RWPE1 (cell line): ENCODE data around the gene LIN9.

Experiments used
- CTCF ChIA-PET: fragments of 350-600 bp; sonication (Branson Sonifier 250); formaldehyde crosslinking; extraction: SDS; loops from one replicate; lab custom pipeline; 2021; lab: Yijun Ruan, JAX
- POLR2A ChIA-PET: fragments of 400-600 bp; formaldehyde crosslinking; extraction: SDS; loops from one replicate; lab custom pipeline; 2020; ENCODE audit warnings: antibody characterized with exemption; ENCODE audit not compliant: low non-redundant PET; lab: Yijun Ruan, JAX
- DNase-seq: peaks from one replicate; pipeline ENCODE4 v3.0.0; 2012; ENCODE audit warnings: low spot score
- H3K27ac ChIP-seq: fragments of 450-650 bp; 2 replicates; pipeline ENCODE4 v1.5.1; 2017
- TF ChIP-seq, protein P1 (sequence below): fragments of 450-650 bp; conservative IDR thresholded peaks from 2 replicates; pipeline ENCODE4 v1.5.1; 2017; ENCODE audit warnings: low read depth, mild to moderate bottlenecking

The LIN9 gene

DNA sequence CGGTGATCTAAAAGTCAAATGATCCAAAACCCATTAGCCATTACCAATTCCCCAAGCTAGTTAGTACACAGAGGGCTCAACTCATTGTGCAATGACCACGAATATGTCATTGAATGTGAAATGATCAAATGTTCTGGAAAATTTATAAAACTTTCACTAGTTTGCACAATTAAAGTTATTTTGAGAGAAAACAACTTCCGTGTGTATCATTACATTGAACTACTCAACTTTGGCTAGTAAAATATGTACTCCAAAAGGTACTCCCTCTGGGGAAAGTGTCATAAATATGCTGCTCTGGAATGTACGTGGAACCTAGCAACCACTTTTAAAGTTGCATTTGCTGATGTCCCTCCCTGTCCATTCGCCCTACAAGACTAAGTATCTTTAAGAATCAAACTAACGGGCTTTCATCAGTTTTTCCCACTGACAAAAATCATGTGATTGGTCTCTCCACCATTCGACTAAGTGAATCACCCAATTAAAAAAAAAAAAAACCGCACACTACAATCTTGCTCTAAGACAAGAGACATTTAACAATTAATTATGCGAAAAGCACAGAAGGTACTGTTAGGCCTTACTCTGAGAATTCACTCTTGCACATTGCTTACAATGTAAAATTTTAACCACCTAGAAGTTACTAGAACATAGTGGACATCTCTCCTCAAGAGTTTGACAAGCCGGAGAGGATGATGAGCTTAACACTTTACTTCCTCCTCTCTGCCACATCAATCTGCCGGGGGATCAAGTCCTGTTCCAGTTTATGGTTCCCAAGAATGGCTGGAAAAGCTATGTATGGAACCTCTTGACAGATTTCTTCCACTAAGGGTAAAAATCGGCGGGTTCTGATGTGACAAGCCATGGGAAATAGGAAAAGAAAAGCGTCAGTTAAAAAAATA, 123.6 kb downstream of the LIN9 start:
- ChIA-PET POLR2A (interaction anchor here (0.7 to 2.7 kb wide), 2 partner anchors 9 to 57 kb away, joined by 4 to 18 read pairs; no protein-coding TSS in a partner anchor), CTCF (interaction anchor here (0.6 to 5.1 kb wide), 6 partner anchors 12 to 509 kb away, joined by 3 to 45 read pairs (median 5); no protein-coding TSS in a partner anchor)
- peak overlapping the region; percentile 89 for H3K27ac ChIP-seq
- DNase-seq: no peak
- TF ChIP-seq, protein P1, sequence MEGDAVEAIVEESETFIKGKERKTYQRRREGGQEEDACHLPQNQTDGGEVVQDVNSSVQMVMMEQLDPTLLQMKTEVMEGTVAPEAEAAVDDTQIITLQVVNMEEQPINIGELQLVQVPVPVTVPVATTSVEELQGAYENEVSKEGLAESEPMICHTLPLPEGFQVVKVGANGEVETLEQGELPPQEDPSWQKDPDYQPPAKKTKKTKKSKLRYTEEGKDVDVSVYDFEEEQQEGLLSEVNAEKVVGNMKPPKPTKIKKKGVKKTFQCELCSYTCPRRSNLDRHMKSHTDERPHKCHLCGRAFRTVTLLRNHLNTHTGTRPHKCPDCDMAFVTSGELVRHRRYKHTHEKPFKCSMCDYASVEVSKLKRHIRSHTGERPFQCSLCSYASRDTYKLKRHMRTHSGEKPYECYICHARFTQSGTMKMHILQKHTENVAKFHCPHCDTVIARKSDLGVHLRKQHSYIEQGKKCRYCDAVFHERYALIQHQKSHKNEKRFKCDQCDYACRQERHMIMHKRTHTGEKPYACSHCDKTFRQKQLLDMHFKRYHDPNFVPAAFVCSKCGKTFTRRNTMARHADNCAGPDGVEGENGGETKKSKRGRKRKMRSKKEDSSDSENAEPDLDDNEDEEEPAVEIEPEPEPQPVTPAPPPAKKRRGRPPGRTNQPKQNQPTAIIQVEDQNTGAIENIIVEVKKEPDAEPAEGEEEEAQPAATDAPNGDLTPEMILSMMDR: no peak

DNA sequence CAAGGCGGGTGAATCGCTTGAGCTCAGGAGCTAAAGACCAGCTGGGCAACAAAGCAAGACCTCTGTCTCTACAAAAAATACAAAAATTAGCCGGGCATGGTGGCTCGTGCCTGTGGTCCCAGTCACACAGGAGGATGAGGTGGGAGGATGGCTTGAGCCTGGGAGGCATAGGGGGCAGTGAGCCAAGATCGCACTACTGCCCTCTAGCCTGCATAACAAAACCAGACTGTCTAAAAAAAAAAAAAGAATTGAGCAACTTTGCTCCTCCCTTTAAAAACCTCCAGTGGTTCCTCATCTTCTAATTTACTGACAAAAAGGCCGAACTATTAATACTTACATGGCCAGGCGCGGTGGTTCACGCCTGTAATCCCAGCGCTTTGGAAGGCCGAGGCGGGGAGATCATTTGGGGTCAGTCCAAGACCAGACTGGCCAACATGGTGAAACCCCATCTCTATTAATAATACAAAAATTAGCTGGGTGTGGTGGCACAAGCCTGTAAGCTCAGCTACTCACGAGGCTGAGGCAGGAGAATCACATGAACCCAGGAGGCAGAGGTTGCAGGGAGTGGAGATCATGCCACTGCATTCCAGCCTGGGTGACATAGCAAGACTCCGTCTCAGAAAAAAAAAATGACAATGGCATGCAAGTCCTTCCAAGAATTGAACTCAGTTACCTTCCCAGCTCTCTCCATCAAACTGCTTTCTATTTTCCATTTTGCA, 126.8 kb downstream of the LIN9 start:
- CTCF ChIA-PET: interaction anchor here (0.6 to 5.1 kb wide), 13 partner anchors 10 to 1453 kb away, joined by 3 to 45 read pairs (median 4); no protein-coding TSS in a partner anchor
- POLR2A ChIA-PET: interaction anchor here (0.6 to 2.4 kb wide), 3 partner anchors 27 to 56 kb away, joined by 4 to 16 read pairs (median 7); no protein-coding TSS in a partner anchor
- peak; percentile 76 for DNase-seq
- TF ChIP-seq, protein P1: peak; percentile 25; the same call in 1 of the 2 replicates
- peak overlapping the region; percentile 68 for H3K27ac ChIP-seq
